Germinal center (tissue), 1 donor: Measurements from ENCODE around the gene SLC6A5.

Experiments used
- DNase-seq: peaks from one replicate; pipeline ENCODE4 v3.0.0; 2012; ENCODE audit warnings: mixed read lengths, low spot score

SLC6A5 gene

DNA sequence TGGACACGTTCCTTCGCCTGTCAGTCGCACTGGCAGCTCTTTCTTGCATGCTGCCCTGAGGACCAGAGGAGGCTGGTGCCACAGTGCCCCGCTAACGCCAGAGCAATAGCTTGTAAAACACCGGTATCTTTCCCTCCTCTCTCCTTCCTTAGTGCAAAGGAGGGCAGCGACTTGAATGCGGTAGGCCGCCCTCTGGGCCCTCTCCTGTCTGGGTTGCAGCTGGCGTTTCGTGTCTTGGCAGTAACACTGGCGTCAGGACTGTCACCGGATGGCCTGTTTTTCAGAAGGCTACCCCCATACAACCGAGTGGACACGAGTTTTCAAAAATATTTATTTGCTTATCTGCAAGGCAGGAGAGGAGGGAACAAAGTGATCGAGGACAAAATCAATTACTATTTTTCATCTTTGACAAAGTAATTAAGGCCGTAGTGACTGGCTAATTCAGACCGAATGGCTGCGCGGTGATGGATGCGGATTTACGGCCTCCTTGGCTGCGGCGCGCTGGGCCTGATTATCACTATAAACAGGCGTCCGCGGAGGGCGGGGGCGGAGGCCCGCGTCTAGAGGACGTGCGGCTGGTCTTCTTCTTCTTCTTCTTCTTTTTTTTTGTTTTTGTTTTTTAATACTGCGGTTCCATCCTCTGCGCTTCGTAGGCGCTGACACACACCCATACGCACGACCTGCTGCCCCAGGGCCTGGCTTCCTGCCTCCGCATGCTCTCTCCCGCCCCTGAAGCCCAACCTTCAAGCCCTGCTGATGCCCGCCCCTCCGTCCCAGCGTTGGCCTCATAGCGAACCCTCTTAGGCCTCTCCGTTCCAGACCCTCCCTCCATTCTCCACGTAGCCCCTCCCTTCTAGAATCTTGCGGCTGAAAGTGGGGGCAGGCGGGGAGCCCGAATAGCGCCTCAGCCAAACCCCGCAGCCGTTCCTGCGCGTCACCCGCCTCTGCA, 2.9 kb upstream of the SLC6A5 start:
- no peak for DNase-seq

DNA sequence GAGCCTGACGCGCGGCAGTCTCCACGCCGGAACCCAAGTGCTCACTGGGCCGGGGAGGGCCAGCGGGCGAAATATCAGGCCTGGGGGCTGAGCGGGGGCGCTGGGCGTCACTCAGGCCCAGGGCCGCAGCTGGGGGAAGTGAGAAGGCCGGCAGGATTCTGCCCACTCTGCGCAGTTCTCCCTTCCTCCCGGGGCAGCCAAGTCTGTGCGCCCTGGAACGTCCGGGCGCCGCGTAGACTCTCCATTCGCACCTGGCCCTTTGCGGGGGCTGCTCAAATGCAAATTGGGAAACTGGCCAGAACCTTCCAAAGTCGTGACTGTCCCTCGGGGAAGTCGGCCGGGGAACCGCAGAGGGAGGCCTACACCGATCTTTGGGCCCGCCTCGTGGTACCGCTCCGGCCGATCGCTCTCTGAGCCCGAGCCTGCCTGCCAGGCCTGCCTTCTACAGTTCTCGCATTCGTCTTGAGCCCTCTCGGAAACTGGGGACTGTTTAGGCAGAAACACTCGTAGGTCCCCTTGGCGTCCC, 2.2 kb upstream of the SLC6A5 start:
- no peak for DNase-seq

DNA sequence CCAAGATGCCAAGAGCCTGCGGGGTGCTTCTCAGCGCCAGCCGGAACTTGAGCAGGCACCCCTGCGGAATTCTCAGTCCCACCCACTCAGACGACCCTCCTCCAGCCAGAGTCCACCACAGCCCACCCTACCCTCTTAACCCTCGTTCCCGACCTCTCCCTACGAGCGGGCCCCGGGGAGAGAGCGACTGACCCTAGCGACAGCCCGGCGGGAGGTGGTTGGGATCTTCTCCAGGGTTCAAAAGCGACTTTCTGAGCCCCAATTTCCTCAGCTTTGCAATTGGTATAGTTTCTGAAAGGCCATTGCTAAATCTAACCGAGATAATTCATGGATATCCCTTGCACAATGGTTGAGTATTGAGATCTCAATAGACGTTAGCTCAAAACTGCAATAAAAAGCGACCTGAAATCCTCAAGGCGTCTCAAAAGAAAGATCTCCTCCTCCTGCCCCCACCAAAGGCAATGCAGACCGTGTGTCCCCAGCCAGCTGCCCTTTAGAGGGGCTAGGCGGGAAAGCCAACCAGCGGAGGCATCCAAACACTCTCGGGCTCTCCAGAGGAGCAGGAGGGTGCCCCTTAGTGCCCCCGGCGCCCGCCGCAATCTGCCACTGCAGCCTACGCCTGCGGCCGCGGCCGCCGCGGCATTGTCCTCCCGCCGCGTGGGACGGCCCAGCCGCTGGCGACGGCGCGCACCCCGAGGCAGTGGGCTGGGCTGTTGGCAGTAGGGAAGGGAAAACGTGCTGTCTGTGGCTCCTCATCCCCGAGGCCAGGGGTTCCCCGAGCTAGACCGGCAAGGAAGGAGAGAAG, 1.5 kb upstream of the SLC6A5 start:
- no peak for DNase-seq

DNA sequence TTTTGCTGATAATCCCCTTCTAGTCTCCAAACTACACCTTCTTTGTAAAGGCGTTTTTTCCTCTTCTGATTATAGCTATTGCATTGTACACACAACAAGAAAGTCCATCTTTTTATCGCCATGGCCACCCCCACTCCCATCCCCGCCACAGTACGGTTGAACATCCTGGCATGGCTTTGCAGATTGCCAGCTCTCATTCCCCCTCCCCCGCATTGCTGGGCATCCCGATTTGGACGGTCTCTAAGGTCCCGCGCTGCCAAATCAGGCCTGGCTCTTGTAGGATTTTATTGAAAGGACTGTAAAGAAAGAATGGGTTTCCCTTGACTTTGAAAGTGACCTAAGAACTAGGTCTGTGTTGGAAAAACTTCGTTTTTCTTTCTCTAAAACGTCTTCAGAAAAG, 916 bp upstream of the SLC6A5 start:
- no peak for DNase-seq

DNA sequence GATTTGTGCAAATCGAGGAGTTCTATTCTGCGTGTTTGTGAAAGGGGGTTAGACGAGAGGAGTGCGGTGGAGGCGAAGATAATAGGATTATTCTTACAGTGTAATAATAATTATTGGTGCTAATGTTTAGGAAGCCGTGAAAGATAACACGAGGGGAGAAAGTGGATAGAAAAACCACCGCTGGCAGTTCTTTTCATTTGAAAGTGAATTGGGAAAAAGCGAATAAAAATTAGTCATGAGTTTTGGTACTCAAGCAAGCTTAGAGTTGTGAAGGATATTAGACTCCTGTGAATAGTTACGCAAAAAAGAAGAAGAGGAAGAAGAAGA, 575 bp downstream of the SLC6A5 start:
- no peak for DNase-seq

DNA sequence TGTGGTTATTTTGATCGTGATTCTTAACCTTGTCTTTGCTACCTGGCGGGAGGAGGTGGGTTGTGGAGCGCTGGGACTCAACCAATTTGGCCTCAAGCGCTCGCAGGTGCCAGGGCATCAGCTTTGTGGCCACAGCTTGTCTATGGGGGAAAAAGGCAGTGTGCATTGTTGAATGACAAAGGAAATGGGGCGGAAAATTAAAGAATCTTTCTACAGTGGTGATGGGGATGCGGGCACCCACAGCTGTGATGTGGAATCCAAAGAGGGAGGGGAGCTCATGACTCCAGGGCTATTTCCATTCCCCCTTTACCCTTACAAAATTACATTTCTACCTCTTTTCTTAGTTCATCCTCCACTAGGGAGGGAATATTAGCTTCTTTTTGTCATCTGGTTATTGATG, 1.1 kb downstream of the SLC6A5 start:
- DNase-seq: no peak

DNA sequence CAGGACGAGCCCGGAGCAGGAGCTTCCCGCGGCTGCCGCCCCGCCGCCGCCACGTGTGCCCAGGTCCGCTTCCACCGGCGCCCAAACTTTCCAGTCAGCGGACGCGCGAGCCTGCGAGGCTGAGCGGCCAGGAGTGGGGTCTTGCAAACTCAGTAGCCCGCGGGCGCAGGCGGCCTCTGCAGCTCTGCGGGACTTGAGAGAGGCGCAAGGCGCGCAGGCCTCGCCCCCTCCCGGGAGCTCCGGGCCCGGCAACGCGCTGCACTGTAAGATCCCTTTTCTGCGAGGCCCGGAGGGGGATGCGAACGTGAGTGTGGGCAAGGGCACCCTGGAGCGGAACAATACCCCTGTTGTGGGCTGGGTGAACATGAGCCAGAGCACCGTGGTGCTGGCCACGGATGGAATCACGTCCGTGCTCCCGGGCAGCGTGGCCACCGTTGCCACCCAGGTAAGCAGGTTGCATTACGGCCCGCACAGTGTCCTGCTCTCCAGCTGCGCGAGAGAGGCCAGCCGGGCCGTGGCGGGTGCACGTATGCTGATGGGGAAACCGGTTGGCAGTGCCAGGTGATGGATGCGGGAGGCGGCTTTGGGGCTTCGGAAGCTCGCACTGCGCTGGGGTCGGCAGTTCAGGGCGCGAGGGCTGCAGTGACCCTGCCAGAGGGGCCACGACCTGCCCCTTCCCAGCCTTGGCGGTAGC, 2.0 kb downstream of the SLC6A5 start:
- no peak for DNase-seq

DNA sequence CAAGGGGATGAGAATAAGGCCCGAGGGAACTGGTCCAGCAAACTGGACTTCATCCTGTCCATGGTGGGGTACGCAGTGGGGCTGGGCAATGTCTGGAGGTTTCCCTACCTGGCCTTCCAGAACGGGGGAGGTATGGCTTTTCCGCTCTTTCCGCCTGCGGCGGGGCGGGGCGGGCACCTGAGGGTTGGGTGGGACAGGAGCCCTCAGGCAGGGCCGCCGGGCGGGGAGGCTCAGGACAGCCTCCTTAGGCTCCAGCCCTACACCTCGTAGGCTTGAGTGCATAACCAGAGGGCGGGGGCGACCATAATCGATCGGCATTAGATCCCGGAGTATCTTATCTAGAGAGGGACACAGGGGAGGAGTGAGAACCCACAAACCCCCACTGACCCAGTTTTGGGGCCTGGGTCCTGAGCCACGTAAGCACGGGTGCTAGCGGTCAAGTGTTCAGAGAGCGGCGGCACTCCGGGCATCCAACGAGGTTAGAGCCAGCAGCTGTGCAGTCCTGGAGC, 4.9 kb downstream of the SLC6A5 start:
- no peak for DNase-seq

DNA sequence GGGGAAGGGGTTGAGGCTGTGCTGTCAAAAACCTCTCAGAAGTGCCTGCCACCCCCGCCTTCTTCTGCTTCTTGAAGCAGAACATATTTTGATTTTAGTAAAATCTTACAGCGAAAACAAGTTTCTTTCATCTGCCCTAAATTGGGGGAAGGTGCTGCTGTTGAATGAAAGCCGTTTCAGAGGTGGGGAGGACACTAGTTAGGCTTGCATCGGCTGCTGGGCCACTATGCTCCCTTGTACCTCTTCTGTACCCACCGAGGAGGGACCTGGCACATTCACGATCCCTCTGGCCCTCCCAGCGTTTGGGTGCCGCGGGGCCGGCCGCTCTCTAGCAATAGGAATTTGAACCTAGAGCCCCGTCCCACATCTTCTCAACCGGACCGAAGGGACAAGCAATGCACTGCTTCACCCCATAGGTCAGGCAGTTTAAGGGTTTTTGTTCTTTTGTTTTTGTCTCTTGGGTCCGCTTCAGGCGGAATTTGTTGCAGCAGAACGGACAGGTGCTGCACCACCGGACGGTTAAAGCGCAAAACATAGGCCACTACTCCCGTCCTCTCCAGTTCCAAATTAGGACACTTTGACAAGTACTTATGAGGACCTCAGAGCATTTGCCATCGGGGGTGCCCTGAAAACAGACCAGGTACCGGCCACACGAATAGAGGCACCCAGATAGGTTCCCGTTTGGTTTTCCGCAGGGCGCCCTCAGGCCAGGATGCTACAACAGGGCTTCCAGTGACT, 5.6 kb downstream of the SLC6A5 start:
- DNase-seq: no peak

DNA sequence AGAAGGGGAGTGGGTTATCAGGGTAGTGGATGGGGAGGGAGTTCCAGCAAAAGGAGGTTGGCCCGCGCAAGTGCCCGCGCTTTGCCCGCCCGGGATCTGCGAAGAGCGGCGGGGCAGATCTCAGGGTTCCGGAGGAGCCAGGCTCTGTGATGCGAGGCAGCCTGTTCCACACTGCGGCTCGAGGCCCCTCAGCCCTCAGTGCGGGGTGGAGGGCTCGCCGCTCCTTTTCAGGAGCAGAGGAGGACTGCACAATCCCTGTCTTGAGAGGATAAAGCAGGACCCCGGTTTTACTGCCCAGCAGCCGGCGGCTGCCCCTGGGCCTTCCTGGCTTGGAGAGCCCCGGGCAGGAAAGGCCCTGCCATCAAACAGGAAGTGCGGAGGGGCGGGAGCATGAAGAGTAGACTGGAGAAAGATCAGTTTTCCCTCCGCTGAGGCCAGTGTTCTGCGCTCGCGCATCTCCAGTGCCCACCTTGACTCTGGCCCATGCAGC, 6.2 kb downstream of the SLC6A5 start:
- DNase-seq: no peak

DNA sequence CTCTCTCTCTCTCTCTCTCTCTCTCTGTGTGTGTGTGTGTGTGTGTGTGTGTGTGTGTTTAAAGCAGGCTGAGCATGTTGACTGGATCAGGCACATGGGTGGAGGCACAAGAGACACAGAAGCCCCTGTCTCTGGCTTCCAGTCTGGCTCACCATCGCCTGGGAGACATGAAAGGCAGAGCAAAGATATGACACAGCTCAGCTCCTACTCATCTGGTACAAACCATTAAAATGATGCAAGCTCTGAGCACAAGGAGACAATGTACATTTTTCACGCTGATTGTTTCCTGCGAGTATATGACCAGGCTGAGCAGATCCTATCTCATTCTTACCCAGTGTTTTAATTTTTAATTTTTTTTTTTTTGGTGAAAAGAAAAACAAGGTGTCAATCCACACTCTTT, 9.5 kb downstream of the SLC6A5 start:
- DNase-seq: no peak

DNA sequence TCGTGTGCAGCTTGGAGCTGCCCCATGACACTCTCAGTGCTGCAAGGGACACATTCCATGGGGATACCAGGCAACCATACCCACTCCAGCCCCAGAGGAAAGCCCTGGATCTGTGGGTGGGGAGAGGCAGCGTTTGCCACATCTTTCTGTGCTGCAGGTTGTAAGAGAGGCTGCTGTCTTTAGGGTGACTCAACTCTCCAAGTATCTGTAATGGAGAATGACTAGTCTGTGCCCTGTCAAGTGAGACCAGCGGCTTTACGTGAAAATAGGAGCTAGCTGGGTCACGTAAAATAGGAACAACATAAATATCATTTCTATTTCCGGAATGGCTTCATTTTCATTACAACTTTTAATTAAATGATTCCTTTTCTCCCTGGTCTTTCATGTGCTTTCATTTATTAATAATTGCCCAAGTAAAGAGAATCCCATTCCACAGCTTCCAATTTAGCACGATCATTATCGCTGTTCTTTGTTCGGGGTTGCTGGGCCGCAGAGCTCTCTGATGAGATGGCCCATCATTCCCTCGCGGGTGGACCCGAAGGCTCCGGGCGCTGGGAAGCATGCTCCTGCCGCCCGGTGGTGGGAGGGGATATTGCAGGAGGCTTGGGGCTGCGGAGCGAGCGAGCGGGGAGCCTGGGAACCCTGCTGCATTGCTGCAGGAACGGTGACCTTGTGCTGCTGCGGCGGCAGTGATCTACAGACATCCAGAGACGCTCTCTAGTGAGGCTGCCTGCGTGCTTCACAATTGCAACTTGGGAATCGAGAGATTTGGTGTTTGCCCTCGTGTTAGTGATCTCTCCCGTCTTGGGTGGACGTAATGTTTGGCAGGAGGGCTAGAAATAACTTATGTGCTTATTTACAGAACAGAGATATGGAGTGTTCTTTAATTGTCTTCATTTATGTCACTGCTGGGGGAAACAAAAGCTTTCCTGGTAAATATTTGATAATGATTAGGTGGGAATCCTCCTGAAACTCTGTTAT, 10.6 kb downstream of the SLC6A5 start:
- peak; percentile 69 for DNase-seq

DNA sequence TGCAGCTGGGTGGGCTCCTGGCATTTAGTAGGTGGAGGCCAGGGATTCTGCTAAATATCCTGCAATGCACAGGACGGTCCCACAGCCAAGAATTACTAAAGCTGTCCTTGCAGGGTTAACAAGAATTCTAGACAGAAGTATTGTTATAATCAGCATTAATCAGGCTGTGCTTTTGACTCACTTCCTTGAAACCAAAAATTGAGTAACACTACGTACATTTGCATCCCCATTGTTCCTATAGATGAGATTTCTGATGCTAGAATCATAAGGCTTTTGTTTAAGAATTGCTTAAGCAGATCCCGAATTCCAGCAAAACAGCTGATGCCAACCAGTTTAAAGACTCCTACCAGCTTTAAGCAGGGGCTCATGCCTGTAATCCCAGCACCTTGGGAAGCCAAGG, 11.4 kb downstream of the SLC6A5 start:
- DNase-seq: no peak

DNA sequence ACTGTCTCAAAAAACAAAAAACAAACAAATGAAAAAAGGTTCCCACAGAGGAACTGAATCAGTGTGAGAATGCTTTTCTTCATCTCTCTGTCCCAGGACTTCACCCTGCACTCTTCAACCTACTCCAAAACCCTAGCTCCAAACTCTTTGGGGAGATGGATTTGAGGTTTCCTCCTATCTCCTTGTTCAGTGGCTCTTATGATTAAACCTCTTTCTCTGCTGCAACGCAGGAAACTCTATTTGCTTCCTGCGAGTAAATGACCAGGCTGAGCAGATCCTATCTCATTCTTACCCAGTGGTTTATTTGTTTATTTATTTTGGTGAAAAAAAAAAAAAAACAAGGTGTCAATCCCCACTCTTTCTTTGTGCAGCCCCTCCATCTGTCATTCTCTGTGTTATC, 12.0 kb downstream of the SLC6A5 start:
- DNase-seq: no peak

DNA sequence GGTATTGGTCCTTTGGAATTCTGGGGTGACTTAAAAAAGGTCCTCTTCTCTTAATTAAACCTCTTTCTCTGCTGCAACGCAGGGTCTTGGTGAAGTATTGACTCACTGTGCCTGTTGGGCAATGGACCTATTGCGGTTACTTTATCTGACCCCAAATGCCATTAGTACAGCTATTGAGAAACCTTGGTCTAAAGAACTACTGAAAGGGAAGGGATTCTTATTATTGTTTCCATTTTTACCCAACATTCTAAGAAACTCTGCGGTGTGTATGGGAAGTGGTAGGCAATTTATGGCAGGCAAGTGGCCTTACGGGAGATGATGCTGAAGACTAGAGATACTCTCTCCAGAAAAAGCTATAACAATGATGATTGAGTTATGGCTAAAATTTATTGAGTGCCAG, 12.5 kb downstream of the SLC6A5 start:
- no peak for DNase-seq

DNA sequence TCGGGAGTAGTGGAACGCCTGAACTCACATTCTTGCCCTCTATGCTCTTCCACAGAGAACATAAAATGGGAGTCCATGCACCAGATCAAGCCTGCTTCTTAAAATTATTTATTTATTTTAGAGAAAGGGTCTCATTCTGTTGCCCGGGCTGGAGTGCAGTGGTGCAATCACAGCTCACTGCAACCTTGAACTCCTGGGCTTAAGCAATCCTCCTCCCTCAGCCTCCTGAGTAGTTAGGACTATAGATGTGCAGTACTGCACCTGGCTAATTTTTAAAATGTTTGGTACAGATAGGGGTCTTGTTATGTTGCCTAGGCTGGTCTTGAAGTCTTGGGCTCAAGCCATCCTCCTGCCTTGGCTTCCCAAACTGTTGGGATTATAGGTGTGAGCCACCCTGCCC, 13.0 kb downstream of the SLC6A5 start:
- DNase-seq: no peak

DNA sequence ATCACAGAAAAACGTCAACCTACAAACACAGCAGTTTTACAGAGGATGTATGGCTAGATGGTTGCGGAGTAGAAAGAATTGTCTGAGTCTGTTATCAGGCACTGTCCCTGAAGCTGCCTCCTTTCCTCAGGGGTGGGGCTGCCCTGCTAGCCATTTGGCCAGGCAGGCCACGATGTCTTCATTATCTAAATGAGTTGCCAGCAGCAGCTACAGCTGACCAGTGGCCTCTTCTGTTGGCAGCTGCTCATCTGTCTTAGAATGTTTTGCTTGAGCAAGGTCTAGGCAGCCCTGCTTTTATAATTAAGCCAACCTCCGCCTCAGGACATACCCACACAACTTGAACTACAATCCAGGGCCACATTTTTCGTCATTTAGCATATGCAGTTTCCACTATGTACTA, 17.5 kb downstream of the SLC6A5 start:
- no peak for DNase-seq

DNA sequence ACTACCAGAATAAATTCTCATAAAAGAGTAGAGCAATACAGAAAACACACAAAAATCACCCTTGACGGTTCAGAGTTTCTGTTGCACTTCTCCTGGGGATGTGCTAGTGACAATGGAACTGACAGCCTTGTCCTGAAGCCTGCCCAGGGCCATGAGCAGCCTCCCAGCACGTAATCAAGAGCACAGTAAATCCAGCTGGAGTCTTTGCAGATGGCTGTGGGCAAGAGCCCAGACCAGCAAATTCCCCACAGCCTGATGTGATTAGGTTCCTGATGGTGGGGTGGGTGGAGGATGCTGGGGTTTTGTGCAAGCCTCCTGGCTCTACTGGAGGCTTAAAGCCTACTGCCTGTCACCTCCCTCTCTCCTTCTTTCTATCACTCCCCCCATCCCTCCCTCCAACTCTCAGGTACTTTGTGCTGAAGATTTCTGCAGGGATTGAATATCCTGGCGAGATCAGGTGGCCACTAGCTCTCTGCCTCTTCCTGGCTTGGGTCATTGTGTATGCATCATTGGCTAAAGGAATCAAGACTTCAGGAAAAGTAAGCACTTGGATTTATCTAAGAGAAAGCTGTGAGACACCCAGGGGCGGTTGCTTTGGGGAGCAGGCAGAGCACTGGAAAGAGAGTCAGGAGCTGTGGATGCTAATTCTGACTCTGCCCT, 18.1 kb downstream of the SLC6A5 start:
- DNase-seq: no peak

DNA sequence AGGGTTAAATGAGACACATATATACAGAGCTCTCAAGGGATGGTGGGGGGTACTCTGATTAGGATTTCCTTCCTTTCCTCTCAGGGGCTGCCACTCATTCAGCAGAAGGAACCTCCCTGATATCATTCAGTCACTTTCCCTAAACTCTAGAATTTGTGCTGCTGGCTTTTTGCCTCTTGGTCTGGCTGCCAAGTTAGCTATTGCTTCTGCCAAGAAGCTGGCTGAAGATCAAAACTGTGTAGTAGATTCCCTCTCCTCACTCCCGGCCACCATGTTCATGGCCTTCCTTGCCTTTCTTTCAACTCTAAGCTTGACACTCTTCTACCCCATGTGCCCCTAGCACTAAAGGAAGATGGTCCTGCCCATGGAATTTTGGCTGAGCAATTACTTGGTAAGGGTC, 18.7 kb downstream of the SLC6A5 start:
- DNase-seq: no peak

DNA sequence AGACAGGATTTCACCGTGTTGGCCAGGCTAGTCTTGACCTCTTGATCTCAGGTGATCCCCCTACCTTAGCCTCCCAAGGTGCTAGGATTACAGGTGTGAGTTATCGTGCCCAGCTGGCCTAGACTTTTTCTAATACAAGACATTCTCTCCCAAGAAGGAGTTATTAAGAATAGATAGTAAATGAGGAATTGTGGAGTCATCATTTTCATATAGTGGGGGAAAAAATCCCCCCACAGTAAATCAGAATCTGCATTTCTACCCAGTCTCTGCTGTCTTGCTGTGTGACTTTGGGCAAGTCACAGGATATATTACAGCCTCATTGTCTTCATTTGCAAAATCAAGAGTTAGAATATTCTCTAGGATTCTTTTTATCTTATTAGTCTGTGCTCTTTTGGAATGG, 21.6 kb downstream of the SLC6A5 start:
- no peak for DNase-seq
